Lower lobe of right lung (tissue), 2 donors: ENCODE data around the gene MRGPRX2. TPM values are rescaled to one million over a fixed set of nuclear protein-coding genes. Genes with fewer than 3 reads are reported as not detected.

Experiments used
- ATAC-seq, 2 donors: fragments of 200-7000 bp; cut with Tn5 transposase; one replicate each; pipeline ENCODE4 v1.9.1; 2020 to 2022; ENCODE audit warnings: mild to moderate bottlenecking in 2 of 2, moderate library complexity in 2 of 2
- DNase-seq: peaks from one replicate; pipeline ENCODE4 v3.0.0-alpha.2; 2020
- H3K27ac ChIP-seq: fragments of 200-600 bp; one replicate; pipeline ENCODE4 v1.8.0; 2022
- H3K27me3 ChIP-seq: fragments of 200-600 bp; one replicate; pipeline ENCODE4 v1.8.0; 2022; ENCODE audit warnings: low read depth
- H3K36me3 ChIP-seq: fragments of 200-600 bp; one replicate; pipeline ENCODE4 v1.8.0; 2022; ENCODE audit warnings: mild to moderate bottlenecking
- H3K4me1 ChIP-seq: fragments of 200-600 bp; one replicate; pipeline ENCODE4 v1.8.0; 2022
- H3K4me3 ChIP-seq: fragments of 200-600 bp; one replicate; pipeline ENCODE4 v1.8.0; 2022; ENCODE audit warnings: mild to moderate bottlenecking
- H3K9me3 ChIP-seq: fragments of 200-600 bp; one replicate; pipeline ENCODE4 v1.8.0; 2022
- intact Hi-C: fragments of 100-400 bp; cut with DNase I; formaldehyde crosslinking; loops from one replicate; pipeline ENCODE4 v1.11.0; 2022
- total RNA-seq: library from RNA; stranded (reverse); fragmentation: NEBNext Ultra II Directional; extraction: Animal tissue kit (Norgen Biotek cat#: 25700); gene quantifications from one replicate; pipeline ENCODE4 v1.2.1, GENCODE V29; 2021
- TF ChIP-seq, protein P1 (sequence below): fragments of 200-600 bp; IDR thresholded peaks from one replicate; pipeline ENCODE4 v1.8.0; 2022; ENCODE audit warnings: antibody characterized with exemption, mild to moderate bottlenecking
- donor health status: DM: no; HTN: yes; CAD: no; lungs with severe emphysema.

Gene MRGPRX2
- total RNA-seq, 1 donor from 2014 or later, result not detected

DNA sequence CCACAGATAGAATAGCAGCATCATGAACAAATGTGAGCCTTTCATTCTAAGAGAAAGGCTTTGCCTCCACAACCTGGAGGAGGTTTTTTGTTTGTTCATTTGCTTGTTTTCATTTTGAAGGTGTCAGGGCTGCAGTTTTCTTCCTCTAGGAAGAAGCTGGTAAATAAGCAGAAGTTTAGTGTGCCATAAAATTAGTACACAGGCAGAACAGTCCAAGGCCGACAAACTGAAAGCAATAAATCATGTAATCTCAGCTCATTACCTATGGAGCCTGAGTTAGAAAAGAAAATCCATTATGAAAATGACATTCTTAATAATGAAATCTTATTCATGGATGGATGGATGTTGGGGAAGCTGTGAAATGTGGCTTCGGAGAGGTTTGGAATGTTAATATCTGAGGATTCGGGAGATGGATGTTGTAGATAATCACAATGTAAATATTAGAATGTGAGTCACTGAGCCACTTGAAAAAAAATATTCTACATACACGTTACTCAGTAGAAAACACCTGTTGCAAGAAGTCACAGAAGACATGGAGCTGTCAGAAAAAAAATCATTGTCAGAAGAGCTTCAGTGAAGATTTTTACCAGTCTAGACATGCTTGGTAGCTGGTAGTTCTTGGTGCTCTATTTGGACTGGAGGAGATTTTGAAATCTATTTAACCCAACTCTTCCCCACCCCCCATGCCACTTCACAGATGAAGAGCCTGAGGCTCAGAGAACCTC, 41.4 kb upstream of the MRGPRX2 start:
- Histone ChIP-seq H3K27ac (no peak overlapping the region), H3K9me3 (peaks cover 4% of the 10 kb centered on the region), H3K4me3 (no peak overlapping the region), H3K27me3 (no peaks in the 10 kb centered on the region), H3K4me1 (no peaks in the 10 kb centered on the region), H3K36me3 (no peaks in the 10 kb centered on the region)
- intact Hi-C loops, result no loop called here
- TF ChIP-seq, protein P1, sequence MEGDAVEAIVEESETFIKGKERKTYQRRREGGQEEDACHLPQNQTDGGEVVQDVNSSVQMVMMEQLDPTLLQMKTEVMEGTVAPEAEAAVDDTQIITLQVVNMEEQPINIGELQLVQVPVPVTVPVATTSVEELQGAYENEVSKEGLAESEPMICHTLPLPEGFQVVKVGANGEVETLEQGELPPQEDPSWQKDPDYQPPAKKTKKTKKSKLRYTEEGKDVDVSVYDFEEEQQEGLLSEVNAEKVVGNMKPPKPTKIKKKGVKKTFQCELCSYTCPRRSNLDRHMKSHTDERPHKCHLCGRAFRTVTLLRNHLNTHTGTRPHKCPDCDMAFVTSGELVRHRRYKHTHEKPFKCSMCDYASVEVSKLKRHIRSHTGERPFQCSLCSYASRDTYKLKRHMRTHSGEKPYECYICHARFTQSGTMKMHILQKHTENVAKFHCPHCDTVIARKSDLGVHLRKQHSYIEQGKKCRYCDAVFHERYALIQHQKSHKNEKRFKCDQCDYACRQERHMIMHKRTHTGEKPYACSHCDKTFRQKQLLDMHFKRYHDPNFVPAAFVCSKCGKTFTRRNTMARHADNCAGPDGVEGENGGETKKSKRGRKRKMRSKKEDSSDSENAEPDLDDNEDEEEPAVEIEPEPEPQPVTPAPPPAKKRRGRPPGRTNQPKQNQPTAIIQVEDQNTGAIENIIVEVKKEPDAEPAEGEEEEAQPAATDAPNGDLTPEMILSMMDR, result no peak
- no peak for DNase-seq
- peak in 1 of 2 donors; percentile 29 for ATAC-seq

DNA sequence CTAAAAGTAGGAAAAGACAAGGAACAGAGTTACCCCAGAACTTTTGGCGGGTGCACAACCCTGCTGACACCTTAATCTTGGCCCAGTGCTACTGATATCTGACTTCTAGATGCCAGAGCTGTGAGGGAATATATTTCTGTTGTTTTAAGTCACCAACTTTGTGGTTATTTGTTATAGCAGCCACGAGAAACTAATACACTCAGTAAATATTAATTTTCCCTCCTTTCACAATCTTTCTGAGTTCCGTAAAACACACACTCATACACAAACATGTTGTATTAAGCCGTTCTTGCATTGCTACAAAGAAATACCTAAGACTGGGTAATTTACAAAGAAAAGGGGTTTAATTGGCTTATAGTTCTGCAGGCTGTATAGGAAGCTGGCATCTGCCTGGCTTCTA, 40.4 kb upstream of the MRGPRX2 start:
- H3K36me3 ChIP-seq, result no peaks in the 10 kb centered on the region
- no peak for DNase-seq
- peaks cover 4% of the 10 kb centered on the region for H3K9me3 ChIP-seq
- TF ChIP-seq, protein P1, result no peak
- H3K27me3 ChIP-seq, result no peaks in the 10 kb centered on the region
- no peak overlapping the region for H3K27ac ChIP-seq
- no peak overlapping the region for H3K4me3 ChIP-seq
- ATAC-seq, result no peak
- no peaks in the 10 kb centered on the region for H3K4me1 ChIP-seq
- intact Hi-C loops, result no loop called here

DNA sequence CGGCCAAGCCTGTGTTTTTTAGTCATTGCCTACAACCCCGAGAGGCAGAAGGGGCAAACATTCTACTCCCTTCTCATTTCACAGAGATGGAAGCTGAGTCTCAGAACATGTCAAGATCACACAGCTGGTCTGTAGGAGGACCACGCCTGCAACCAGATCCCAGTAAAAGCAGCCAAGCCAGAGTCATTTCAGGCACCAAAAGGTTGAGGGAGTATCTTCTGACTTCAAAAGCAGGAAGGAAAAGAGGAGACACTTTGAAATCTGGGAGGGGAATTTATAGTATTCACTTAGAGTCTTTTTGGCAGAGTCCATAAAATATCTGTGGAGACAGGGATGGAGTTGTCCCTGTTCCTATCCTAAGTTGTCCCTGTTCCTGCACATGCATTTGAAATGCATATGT, 38.6 kb upstream of the MRGPRX2 start:
- H3K27me3 ChIP-seq, result no peaks in the 10 kb centered on the region
- no peak overlapping the region for H3K27ac ChIP-seq
- TF ChIP-seq, protein P1, result no peak
- intact Hi-C loops, result no loop called here
- H3K4me3 ChIP-seq, result no peak overlapping the region
- peaks cover 4% of the 10 kb centered on the region for H3K9me3 ChIP-seq
- no peaks in the 10 kb centered on the region for H3K4me1 ChIP-seq
- no peak for ATAC-seq
- no peaks in the 10 kb centered on the region for H3K36me3 ChIP-seq
- no peak for DNase-seq

DNA sequence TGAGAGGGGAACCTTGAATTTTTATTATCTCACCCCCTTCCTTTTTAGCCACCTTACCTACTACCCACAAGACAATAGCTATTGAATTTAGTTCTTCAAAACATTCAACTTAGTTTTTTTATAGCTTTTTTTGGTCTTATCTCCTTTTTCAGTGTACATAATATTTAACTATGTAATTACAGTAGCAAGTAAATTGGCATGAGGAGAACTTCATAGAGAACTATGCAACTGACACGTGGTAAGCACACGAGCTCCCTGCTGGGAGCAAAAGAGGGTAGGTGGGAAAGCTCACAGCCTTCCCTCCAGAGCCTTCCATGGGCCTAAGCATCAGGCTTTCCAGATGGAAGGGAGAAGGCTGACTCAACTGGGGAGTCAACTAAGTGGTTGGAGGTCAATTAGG, 34.3 kb upstream of the MRGPRX2 start:
- no peaks in the 10 kb centered on the region for H3K27me3 ChIP-seq
- intact Hi-C loops, result no loop called here

DNA sequence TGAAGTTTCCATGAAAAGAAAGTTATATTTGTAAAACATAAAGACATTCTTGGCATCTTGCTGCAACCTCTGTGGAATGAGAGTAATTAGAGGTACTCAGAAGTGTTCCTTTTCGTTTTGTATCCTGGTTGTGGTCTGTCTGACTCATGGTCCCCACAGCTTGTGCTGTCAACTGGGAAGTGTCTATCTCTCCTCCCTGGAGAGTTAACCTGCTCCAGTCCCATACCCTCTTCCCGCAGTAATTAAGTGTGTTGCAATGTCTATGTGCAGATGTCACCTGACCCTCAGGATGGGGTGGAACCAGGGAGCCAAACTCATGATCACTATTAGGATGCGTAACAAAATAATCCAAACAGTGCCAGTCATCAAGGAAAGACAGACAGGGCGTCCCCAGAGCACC, 33.5 kb upstream of the MRGPRX2 start:
- Histone ChIP-seq H3K36me3 (no peaks in the 10 kb centered on the region), H3K27me3 (no peaks in the 10 kb centered on the region)
- TF ChIP-seq, protein P1, result no peak

More for the DNA sequence above, 34.3 kb upstream of the MRGPRX2 start:
- TF ChIP-seq, protein P1, result no peak
- H3K9me3 ChIP-seq, result no peaks in the 10 kb centered on the region
- no peaks in the 10 kb centered on the region for H3K4me1 ChIP-seq
- no peak for DNase-seq
- no peak overlapping the region for H3K4me3 ChIP-seq
- no peaks in the 10 kb centered on the region for H3K36me3 ChIP-seq
- no peak overlapping the region for H3K27ac ChIP-seq
- no peak for ATAC-seq

More for the DNA sequence above, 33.5 kb upstream of the MRGPRX2 start:
- no peaks in the 10 kb centered on the region for H3K9me3 ChIP-seq
- no peak for DNase-seq
- H3K4me1 ChIP-seq, result no peaks in the 10 kb centered on the region
- H3K27ac ChIP-seq, result no peak overlapping the region
- intact Hi-C loops, result no loop called here
- no peak overlapping the region for H3K4me3 ChIP-seq
- no peak for ATAC-seq
